ENCODE results near the gene CACNA2D1. TPM values are rescaled to one million over a fixed set of nuclear protein-coding genes. Genes with fewer than 3 reads are reported as not detected.

CACNA2D1 gene
- total RNA-seq, 1 donor from 2014 or later = 20.6 TPM

GRCh38 chr7:82335001-82335400 lies 108.6 kb downstream of the CACNA2D1 start:
- DNase-seq = no peak

- DNase-seq = no peak
Observed at GRCh38 chr7:82331234-82331633, 112.3 kb downstream of the CACNA2D1 start.

GRCh38 chr7:82330706-82331215 lies 112.8 kb downstream of the CACNA2D1 start:
- DNase-seq = no peak

- no peak for DNase-seq
Observed at GRCh38 chr7:82327898-82328297, 115.7 kb downstream of the CACNA2D1 start.

- DNase-seq = no peak
Observed at GRCh38 chr7:82325416-82325815, 118.2 kb downstream of the CACNA2D1 start.

GRCh38 chr7:82323806-82324205 lies 119.8 kb downstream of the CACNA2D1 start:
- DNase-seq = no peak

GRCh38 chr7:82319674-82320118 lies 123.9 kb downstream of the CACNA2D1 start:
- DNase-seq = peak; percentile 7

- DNase-seq = no peak
Observed at GRCh38 chr7:82318786-82319185, 124.8 kb downstream of the CACNA2D1 start.

GRCh38 chr7:82317760-82318159 lies 125.8 kb downstream of the CACNA2D1 start:
- no peak for DNase-seq

GRCh38 chr7:82317257-82317721 lies 126.3 kb downstream of the CACNA2D1 start:
- no peak for DNase-seq

- no peak for DNase-seq
Observed at GRCh38 chr7:82313269-82313668, 130.3 kb downstream of the CACNA2D1 start.

- no peak for DNase-seq
Observed at GRCh38 chr7:82312646-82313045, 130.9 kb downstream of the CACNA2D1 start.

- no peak for DNase-seq
Observed at GRCh38 chr7:82305347-82306005, 138.1 kb downstream of the CACNA2D1 start.

GRCh38 chr7:82294865-82295264 lies 148.7 kb downstream of the CACNA2D1 start:
- no peak for DNase-seq

- no peak for DNase-seq
Observed at GRCh38 chr7:82294382-82294784, 149.2 kb downstream of the CACNA2D1 start.

- no peak for DNase-seq
Observed at GRCh38 chr7:82293467-82293866, 150.1 kb downstream of the CACNA2D1 start.

GRCh38 chr7:82291931-82292330 lies 151.6 kb downstream of the CACNA2D1 start:
- DNase-seq = peak; percentile 54

GRCh38 chr7:82289889-82290288 lies 153.7 kb downstream of the CACNA2D1 start:
- DNase-seq = no peak

GRCh38 chr7:82289152-82289535 lies 154.4 kb downstream of the CACNA2D1 start:
- DNase-seq = no peak

GRCh38 chr7:82286798-82287140 lies 156.8 kb downstream of the CACNA2D1 start:
- DNase-seq = no peak

GRCh38 chr7:82286096-82286797 lies 157.3 kb downstream of the CACNA2D1 start:
- DNase-seq = no peak

GRCh38 chr7:82284936-82285519 lies 158.5 kb downstream of the CACNA2D1 start:
- DNase-seq = no peak

- DNase-seq = no peak
Observed at GRCh38 chr7:82275342-82275741, 168.2 kb downstream of the CACNA2D1 start.

- no peak for DNase-seq
Observed at GRCh38 chr7:82274681-82275080, 168.9 kb downstream of the CACNA2D1 start.
